HG03460 (cell line): ENCODE data around the gene IZUMO4.

Experiments used
- ATAC-seq: cut with Tn5 transposase; IDR thresholded peaks from one replicate; pipeline ENCODE4 v1.9.1; 2021; ENCODE audit not compliant: unreplicated experiment

Gene IZUMO4

DNA sequence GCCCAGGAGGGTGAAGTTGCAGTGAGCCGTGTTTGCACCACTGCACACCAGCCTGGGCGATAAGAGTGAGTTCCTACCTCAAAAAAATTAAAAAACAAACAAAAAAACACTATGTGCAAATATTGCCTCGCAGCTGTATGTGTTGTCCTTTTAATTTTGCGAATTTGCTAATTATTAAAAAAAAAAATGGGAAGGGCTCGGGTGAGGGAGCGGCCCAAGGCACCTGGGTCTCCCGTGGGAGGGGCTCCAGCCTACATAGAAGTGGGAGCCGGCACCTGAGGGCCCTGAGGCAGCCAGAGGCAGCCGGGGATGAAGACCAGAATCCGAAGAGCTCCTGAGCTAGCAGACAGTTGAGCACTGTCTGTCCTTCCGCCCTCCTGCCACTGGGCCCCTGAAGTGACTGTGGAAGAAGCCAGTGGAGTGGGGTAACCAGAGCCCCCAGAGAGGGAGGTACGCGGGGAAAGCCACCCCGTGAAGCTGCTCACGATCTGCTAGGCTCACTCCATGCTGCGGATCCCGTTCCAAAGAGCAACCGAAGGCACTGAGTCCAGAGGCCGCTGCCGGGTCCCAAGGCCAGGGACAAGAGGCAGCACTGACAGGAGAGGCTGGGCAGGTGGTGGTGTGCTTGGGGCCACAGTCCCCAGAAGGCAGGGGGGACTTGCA lies 6.5 kb downstream of the IZUMO4 start:
- ATAC-seq = no peak

DNA sequence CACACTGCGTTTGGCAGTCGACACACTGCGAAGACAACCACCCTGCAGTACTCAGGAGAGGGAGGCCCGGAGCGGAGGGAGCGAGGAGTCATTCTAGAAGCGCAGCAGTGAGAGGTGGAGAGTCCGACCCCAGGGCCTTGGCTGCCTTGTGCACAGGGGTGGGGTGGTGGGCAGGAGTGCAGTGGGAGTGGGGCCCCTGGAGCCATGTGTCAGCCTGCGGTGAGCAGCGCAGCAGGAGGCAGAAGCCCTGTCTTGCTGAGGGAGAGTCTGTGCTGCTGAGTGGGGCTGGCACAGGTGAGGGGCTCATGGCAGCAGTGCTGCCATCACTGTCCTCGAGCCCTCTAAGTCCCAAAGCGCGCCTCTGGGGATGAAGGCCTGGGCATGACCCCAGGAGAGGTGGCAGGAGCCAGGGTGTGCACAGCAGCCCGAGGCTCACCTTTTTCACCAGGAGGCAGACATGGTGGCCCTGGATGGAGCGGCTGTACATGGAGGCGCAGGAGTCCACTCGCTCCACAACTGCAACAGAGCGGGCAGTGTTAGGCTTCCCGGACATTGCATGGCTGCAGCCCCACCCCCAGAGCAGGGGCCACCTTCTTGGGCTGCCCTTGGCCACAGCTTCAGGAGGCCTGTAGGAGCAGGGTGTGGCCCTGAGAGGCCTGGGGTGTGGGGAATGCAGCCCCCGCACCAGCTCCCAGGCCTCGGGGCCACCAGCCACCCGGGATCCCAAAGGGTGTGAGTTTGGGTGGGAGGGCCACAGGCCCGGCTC lies 11.7 kb downstream of the IZUMO4 start:
- no peak for ATAC-seq

DNA sequence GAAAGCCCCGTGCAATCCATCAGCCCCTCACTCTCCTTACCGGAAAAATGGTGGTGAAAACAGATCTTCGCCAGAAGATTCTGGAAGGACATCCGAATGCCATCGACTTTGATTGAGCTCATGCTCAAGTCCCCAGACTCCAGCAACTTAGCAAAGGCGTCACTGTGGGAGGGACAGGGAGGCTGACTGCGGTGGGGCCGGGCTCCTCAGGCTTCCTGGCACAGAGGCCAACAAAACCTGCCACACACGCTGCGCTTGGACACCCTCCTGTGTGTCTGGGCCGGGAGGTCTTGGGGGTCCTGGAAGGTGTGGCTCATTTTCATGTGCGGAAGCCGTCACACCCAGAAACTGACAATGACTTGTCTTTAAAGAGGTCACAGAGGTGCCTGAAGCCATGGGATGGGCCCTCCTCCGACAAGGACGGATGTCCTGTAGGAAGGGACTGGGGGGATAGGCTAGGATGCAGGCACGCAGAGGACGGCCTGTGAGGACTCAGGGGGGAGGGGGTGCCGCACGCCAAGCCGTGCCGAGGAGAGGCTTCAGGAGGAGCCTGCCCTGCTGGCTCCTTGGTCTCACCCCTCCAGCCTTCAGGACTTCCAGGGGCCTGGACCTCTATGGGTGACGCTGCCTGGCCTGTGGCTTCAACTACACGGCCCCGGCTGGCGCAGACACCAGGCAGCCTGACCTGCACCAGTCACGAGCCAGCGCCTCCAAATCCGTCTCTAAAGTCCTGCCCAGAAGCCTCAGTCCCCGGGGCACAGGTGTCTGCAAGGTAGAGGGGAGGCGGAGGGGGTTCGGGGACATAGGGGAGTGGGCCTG lies 12.5 kb downstream of the IZUMO4 start:
- ATAC-seq = no peak

DNA sequence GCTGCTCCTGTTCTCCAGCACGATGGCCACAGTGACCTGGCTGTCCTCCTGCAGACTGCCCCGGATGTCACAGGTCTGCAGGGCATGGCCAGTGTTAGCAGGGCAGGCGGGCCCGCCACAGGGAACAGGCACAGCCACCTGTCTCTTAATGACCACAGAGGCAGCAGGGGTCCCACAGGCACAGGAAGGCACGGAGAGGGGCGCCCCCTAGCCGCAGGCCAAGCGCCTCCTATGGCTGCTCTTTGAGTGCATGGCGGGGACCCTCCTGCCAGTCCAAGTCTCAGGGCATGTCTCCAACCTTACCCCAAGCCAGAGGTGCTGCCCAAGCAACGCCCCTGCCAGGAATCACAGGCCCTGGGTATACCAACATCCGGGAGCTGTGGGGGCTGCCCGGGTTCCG lies 14.1 kb downstream of the IZUMO4 start:
- no peak for ATAC-seq

DNA sequence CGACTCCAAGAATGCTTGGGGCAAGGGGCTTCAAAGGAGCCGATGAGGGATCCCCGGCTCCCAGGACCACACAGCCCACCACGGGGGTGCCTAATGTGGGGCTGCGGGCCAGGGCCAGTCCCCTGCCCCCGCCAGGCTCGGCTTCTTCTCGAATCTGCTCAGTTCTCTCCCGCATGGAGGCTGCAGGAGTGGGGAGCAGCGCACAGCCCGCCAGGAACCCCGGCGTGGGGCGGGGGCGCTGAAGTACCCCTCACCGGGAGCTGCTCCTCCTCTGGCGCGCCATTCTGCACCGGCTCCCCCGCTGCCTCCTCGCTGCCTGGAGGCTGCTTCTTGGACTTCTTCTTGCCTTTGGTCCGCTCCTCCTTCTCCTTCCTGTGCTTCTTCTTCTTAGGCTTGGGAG lies 14.7 kb downstream of the IZUMO4 start:
- no peak for ATAC-seq

DNA sequence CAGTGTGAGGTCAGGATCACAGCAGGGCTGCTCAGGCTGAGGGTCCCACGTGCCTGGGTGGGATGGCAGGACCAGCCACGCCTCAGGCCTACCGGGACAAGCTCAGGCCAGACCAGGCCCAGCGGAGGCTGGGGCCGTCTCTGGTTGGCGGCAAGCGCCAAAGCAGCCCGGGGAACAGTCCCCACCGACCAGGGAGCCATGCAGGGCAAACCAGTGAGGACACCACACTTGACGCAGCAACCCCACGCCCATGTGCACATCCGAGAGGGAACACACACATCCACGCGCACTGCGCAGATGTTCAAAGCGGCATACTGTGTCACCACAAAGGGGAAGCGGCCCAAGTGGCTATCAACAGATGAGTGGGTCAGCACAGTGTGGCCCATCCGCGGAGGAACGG lies 15.2 kb downstream of the IZUMO4 start:
- no peak for ATAC-seq

DNA sequence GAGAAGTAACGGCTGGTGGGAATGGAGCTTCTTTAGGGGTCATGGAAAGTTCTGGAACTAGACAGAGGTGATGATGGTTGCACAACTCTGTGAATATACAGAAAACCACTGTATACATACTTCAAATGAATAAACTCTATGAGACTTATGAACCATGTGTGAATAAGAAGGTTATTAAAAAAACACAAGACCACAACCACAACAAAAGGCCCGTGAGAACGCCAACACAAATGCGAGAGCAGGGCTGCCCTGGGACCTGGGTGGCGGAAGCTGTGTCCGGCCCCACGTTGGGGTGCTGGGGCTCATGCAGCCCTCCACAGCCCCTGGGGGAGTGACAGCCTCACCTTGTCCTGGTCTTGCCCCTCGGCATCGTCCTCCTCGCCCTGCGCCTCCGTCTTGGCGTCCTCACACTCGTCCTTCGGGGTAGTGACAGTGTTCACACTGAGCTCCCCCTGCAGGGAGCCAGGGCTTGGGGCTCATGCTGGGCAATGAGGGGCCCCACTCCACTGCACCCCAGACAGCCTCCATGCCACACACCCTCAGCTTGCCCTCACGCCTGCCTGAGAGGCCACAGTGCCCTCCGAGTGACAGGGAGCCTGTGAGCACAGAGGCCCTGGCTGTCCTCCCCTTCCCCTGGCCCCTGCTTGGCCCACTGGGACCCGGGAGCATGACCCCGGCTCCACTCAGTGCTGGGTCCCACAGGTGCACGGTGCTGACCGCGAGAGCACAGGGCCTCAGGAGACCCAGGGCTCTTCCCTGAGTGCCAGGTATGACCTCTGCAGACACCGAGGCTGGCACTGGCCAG lies 16.0 kb downstream of the IZUMO4 start:
- ATAC-seq = no peak

DNA sequence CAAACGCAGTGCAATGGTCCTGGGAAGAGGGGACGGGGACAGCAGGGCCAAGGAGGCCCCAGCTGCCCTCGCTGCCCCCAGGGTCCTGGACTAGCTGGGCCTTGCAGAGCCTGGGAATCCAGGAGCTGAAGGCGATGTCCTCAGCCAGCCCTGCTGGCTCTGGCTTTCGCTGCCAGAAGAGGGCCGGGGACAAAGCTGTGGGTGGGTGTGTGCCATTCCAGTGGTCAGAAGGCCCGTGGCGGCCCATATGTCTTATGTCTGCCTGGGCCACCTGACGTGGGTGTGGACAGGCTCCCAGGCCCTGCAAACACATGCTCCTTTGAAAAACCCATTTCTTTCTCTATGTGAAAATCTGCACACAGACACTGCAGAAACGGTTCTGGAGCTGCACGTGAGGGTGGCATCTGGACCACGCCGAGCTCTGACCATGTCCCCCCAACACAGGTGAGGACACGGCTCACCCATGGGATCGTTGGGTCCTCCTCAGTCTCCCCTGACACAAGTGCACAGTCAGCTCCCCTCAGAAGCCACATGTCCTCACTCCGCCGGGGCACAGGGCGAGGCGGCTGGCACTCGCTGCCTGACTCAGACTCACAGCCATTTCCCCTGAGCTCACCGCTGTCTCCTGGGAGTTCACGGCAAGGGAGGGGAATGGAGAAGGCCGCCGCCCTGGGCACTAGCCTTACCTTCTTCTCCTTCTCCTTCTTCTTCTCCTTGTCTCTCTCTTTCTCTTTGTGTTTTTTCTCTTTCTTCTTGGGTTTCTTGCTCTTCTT lies 16.9 kb downstream of the IZUMO4 start:
- ATAC-seq = no peak

DNA sequence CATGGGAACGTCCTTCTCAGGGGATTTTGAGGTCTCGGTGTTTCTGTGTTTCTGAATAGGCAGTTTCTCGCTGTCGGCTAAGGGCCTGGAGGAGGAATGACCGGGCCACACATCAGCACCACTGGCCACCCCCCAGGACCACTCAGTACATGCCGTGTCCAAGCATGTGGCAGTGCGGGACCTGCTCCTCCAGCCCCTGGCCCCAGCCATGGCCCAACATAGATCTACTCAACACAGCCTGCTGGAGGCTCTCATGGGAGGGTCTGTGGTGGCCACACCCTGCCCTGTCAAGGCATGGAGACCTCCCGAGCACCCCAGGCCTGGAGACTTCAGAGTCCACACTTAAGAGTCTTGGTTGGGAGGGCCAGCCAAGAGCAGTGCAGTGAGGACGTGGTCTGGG lies 17.5 kb downstream of the IZUMO4 start:
- no peak for ATAC-seq

DNA sequence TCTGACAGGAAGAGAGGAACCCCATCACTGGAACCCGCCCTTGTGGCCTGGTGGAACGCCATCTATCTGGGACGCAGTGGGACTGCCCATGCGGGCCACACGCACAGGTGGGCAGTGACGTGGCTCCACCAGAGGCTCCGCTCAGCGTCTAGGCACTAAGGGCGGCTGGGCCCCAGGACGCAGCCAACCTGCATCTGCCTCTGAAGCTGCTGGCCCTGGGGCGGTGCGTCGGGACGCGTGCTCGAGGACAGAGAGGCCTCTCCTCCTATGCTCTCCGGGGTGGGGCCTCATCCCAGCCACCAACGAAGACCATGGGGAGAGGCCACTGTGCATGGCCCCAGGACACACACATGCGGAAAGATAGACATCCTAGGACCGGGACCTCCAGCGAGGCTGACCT lies 18.1 kb downstream of the IZUMO4 start:
- ATAC-seq = no peak

DNA sequence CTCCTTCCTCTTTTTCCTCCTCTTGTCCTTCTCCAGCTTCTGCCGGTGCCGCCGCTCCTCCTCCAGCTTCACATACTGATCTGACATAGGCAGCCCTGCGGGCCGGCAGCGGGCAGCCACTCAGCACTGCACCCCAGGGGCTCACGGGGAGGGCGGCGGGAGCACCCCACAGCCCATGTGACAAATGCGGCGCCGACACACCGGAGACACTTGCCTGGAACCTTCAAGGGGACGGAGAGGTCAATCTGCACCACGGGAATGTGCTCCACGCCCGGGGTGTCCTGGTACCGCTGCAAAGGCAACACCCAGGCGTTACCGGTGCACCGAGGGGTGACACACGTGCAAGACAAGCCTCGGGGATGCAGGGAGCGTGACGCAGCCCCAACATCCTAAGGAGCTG lies 18.6 kb downstream of the IZUMO4 start:
- ATAC-seq = no peak

DNA sequence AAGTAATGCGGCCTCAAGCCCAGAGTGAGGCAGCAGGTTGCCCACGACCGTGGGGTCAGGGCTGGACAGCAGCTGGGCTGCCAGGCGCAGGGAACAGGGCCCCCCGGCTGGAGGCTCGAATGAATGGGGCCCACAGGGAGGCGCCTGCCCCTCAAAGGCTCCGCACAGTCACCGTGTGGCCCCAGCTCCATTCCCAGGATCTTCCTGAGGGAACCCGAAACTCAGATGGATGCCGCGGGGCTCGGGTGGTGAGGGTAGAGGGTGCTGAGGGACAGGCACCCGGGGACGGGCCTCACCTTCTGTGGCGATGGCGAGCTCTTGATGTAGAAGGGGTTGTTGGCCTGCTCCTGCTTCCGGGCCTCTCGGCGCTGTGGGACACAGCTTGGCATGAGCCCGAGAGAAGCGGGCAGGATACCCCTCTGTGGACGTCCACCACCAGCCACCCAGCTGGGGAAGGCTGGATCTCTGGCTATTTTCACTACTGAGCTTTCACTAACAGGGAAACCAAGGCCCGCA lies 19.3 kb downstream of the IZUMO4 start:
- ATAC-seq = no peak

DNA sequence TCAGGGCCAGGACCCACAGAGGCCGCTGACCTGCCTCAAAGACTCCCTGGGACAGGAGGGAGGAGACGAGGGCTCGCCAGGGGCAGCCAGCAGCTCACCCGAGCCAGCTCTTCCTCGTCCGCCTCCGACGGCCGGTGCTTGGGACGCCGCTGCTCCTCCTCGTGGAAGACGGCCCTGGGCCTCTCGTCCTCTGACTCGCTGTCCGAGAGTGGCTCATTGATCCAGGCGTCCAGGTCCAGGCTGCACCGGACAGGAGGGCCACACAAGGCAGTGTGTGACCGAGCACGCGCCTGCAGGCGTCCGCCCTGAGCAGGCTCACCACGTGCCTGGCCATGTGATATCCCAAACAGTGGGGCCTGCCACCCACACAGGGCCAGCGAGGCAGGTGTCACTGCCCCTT lies 19.8 kb downstream of the IZUMO4 start:
- no peak for ATAC-seq

DNA sequence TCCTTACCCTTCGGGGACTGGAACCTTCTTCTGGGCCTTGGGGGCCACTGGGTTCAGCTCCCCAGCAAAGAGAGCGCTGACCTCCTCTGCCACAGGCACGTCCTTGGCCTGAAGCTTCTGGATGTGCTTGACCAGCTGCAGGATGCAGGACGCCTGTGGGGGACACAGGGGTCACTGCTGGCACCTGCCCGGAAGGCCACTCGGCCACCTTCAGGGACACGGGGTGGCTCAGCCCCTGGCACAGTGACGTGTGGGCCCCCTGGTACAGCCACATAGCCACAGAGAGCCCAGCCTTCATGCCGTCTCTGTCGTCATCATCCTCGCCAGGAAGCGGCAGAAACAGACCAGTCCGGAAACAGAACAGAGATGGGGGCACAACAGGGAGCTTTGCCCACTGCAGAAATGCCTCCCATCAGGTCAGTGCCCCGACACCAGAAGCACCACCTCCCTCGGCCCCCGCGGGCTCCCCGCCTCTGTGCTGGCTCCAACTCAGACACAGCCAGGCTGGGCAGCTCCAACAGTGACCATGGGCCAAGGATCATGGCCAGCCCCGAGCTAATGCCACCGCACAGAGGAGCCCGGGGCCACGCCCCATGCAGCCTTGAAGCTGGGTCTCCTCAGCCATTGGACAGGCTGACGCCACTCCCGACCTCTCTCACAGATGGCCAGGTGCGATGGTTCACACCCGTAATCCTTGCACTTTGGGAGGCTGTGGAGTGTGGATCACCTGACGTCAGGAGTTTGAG lies 20.7 kb downstream of the IZUMO4 start:
- ATAC-seq = no peak

DNA sequence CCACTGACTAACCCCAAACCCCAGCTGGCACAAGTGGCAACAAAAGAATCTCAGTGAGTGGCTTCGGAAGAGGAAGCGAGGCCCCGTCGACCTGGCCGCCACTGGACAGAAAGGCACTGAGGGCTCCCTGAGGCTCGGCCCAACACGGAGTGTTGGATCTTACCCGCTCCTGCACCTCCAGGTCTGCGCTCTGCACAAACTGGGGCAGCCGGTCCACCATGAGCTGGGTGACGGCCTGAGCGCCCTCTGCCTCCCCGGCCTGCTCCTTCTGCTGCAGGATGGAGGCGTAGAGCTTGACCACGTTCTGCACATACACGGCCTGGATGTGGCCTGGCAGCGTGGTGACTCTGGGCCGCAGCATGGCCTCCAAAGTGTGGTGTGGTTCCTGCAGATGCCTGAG lies 21.7 kb downstream of the IZUMO4 start:
- no peak for ATAC-seq

DNA sequence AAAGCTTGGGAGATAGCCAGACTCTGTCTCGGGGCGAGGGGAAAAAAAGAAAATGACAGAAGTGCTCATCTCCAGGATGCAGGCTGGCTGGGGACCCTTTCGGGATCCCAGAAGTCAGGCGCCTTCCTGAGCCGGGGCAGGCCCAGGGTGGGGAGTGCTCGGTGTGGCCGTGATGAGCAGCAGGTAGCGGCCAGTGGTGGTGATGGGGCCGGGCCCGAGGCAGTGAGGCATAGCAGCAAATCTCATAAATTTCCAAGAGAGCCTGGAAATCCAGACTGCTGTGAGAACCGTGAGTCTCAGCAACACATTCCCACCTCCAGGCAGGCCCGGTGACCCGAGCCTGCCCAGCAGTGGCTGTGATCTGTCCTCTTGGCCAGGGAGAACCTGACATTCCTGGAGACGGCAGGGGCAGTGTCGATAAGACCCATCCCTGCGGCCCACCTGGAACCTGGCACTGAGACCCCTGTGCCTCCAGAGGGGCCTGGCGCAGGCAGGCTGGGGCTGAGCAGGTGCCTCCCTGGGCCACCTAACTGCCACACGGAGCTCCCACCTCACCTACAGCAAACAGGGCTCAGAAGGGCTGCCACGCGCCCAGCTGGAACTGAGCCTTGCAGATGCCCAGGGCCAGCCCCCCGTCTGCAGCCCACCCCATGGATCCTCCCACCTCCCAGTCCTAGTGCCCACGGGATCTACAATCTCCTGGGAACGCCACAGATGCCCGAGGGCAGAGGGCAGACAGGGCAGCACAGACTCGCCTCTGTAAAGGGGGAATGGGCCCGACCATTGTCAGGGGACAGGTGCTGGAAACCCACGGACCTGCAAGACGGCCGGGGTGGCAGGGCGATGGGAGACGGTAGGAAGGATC lies 23.4 kb downstream of the IZUMO4 start:
- ATAC-seq = no peak

DNA sequence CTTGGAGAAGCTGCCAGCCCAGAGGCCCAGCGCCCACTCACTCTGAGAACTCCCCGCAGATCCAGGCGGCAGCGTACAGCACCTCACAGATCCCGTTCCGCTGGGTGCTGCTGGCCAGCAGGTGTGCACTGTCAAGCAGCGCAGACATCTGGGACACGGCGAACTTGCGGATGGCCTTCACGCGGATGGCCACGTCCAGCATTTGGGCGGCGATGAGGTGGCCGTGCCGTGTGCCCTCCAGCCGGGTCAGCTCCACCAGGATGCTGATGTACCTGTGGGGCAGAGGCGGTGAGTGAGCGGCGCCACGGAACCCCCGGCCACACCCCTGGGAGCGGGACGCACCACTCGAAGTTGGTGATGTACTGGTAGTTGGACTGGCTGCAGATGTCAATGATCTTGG lies 24.1 kb downstream of the IZUMO4 start:
- ATAC-seq = no peak

DNA sequence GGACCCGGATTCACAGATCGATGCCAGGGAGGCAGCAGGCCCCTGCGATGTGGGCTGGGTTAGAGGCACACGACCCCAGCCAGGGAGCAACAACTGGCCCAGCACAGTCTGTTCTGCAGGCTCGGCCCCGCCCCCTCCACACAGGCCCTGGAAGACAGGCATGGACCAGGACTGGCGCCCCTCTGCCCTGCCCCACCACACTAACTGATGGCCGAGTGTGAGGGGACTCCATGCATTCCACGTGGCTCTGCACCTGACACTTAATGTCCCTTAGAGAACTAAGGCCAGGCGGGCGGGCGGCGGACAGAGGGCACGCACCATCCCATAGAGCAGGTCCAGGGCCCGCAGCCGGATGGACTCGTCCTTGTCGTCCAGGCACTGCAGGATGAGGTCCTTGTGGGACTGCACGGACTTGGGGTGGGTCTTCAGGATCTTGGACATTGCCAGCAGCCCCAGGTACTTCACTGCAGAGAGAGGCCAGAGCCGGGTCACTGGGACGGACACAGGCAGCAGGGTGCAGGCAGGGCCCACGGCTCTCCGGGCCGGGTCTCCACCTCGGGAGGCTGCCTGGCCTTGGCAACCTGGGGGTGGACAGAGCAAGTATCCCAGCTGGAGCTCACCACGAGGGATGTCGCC lies 24.8 kb downstream of the IZUMO4 start:
- ATAC-seq = no peak
